Measurements from ENCODE around the gene MAP3K5. TPM values are rescaled to one million over a fixed set of nuclear protein-coding genes. Genes with fewer than 3 reads are reported as not detected.
"Not testable (repeated sequence)": the region's sequence is repeated elsewhere in the genome, so short reads cannot be mapped to it uniquely, and the experiment has no call there.

MAP3K5 gene
- total RNA-seq, 1 donor from 2014 or later = 1.6 TPM

DNA sequence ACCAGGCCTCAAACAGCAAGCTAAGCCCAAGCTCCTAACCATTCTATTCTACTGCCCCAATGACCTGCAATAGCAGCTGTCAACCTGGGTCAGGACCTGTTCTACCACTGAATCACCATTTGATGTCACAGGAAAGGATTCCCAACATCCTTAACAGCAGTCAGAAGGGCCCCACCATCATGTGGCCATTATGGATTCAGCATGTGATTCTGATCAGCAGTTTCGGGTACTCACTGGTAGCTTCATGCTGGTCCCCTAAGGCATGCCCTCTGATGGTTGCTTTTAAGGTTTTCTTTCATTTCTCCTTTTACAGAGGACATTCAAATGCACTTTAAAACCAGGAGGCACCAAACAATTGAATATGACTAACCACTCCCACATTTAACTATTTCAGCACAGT, 204.8 kb downstream of the MAP3K5 start:
- Mint-ChIP-seq H3K36me3 (ENCODE audit: unreplicated experiment) (peaks cover 3% of the 10 kb centered on the region), H3K9me3 (ENCODE audit: unreplicated experiment) (no peaks in the 10 kb centered on the region), H3K4me1 (ENCODE audit: unreplicated experiment) (peaks cover 16% of the 10 kb centered on the region), H3K4me3 (ENCODE audit: unreplicated experiment) (no peak overlapping the region), H3K27ac (ENCODE audit: unreplicated experiment) (no peak overlapping the region), H3K27me3 (ENCODE audit: unreplicated experiment) (no peaks in the 10 kb centered on the region)
- TF ChIP-seq, protein P1, sequence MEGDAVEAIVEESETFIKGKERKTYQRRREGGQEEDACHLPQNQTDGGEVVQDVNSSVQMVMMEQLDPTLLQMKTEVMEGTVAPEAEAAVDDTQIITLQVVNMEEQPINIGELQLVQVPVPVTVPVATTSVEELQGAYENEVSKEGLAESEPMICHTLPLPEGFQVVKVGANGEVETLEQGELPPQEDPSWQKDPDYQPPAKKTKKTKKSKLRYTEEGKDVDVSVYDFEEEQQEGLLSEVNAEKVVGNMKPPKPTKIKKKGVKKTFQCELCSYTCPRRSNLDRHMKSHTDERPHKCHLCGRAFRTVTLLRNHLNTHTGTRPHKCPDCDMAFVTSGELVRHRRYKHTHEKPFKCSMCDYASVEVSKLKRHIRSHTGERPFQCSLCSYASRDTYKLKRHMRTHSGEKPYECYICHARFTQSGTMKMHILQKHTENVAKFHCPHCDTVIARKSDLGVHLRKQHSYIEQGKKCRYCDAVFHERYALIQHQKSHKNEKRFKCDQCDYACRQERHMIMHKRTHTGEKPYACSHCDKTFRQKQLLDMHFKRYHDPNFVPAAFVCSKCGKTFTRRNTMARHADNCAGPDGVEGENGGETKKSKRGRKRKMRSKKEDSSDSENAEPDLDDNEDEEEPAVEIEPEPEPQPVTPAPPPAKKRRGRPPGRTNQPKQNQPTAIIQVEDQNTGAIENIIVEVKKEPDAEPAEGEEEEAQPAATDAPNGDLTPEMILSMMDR (IDR thresholded peaks at IDR 0.05) = no peak
- DNase-seq (ENCODE audit: extremely low spot score, unreplicated experiment) = no peak

DNA sequence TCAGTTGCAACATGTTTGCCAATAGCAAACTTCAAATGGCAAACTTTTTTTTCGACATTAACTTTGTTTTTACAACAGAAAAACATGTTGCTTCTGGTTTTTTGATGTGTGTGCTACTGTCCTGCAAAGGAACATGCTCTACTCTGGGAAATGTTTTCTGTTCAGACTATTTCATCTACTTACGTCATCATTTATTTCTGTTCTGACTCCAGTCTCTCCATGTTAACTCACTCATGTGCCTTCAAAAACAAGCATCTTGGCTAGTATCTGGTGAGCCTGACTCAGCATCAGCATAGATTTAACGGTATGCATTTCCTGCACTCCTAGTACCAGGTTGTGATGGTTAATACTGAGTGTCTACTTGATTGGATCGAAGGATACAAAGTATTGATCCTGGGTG, 206.0 kb downstream of the MAP3K5 start:
- peak overlapping the region; percentile 76 for H3K27ac Mint-ChIP-seq (ENCODE audit: unreplicated experiment)
- DNase-seq (ENCODE audit: extremely low spot score, unreplicated experiment) = no peak
- TF ChIP-seq, protein P1 (IDR thresholded peaks at IDR 0.05) = no peak
- no peaks in the 10 kb centered on the region for H3K27me3 Mint-ChIP-seq (ENCODE audit: unreplicated experiment)
- H3K36me3 Mint-ChIP-seq (ENCODE audit: unreplicated experiment) = peaks cover 3% of the 10 kb centered on the region
- no peaks in the 10 kb centered on the region for H3K9me3 Mint-ChIP-seq (ENCODE audit: unreplicated experiment)
- peaks cover 16% of the 10 kb centered on the region for H3K4me1 Mint-ChIP-seq (ENCODE audit: unreplicated experiment)
- H3K4me3 Mint-ChIP-seq (ENCODE audit: unreplicated experiment) = no peak overlapping the region

DNA sequence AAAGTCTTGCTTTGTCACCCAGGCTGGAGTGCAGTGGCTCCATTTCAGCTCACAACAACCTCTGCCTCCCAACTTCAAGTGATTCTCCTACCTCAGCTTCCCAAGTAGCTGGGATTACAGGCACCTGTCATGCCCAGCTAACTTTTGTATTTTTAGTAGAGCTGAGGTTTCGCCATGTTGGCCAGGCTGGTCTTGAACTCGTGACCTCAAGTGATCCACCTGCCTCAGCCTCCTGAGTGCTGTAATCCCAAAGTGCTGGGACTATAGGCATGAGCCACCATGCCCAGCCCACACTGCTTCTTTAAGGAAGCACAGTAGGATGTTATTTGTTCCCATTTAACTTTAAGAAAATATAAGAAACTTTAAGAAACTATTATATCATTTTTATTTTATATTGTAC, 206.8 kb downstream of the MAP3K5 start:
- H3K4me1 Mint-ChIP-seq (ENCODE audit: unreplicated experiment) = peaks cover 16% of the 10 kb centered on the region
- H3K9me3 Mint-ChIP-seq (ENCODE audit: unreplicated experiment); DNase-seq (ENCODE audit: extremely low spot score, unreplicated experiment); H3K27me3 Mint-ChIP-seq (ENCODE audit: unreplicated experiment); H3K36me3 Mint-ChIP-seq (ENCODE audit: unreplicated experiment); H3K4me3 Mint-ChIP-seq (ENCODE audit: unreplicated experiment); H3K27ac Mint-ChIP-seq (ENCODE audit: unreplicated experiment): not testable (repeated sequence)

DNA sequence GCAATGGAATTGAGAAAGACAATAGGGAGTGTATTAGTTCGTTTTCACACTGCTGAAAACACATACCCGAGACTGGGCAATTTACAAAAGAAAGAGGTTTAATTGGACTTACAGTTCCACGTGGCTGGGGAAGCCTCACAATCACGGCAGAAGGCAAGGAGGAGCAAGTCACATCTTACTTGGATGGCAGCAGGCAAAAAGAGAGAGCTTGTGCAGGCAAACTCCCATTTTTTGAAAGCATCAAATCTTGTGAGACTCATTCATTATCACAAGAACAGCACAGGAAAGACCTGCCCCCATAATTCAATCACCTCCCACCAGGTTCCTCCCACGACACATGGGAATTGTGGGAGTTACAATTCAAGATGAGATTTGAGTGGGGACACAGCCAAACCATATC, 208.0 kb downstream of the MAP3K5 start:
- peaks cover 16% of the 10 kb centered on the region for H3K4me1 Mint-ChIP-seq (ENCODE audit: unreplicated experiment)
- H3K27ac Mint-ChIP-seq (ENCODE audit: unreplicated experiment); H3K36me3 Mint-ChIP-seq (ENCODE audit: unreplicated experiment); H3K9me3 Mint-ChIP-seq (ENCODE audit: unreplicated experiment); DNase-seq (ENCODE audit: extremely low spot score, unreplicated experiment); H3K4me3 Mint-ChIP-seq (ENCODE audit: unreplicated experiment); H3K27me3 Mint-ChIP-seq (ENCODE audit: unreplicated experiment): not testable (repeated sequence)

DNA sequence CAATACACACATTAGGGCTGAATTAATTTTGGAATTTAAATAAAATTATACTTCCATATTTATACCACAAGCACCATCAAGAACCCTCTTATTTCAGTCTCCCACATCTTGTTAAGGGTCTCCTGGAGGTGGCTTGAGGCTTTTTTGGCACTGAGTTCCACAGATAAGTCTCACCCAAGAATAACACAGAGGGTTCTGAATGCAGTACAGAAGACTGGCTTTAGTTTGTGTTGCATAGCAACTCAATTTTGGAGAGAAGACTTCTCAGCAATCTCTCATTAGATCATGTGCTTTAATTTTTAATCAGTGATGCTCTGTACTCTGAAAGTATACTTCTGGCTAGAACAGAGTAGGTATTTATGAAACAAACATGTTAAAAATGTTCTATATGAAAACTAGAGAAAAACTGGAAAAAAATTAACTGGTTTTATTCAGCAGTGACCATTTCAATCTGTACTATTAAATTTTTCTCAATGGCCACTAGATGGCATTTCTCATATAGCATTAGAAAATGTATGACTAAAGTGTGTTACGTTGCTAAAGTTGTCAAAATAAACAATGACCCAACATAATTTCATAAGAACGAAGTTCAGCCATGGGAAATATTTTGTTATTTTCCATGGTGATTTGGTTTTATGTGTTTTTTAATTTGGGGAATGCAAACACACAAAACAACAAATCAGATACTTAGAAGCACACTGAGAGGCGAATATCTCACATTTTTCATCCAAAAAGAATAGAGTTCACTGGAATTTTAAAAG, 209.4 kb downstream of the MAP3K5 start:
- H3K27me3 Mint-ChIP-seq (ENCODE audit: unreplicated experiment) = no peaks in the 10 kb centered on the region
- peaks cover 16% of the 10 kb centered on the region for H3K4me1 Mint-ChIP-seq (ENCODE audit: unreplicated experiment)
- no peaks in the 10 kb centered on the region for H3K9me3 Mint-ChIP-seq (ENCODE audit: unreplicated experiment)
- TF ChIP-seq, protein P1 (IDR thresholded peaks at IDR 0.05) = peak; percentile 66
- peak overlapping the region; percentile 67 for H3K27ac Mint-ChIP-seq (ENCODE audit: unreplicated experiment)
- DNase-seq (ENCODE audit: extremely low spot score, unreplicated experiment) = no peak
- no peak overlapping the region for H3K4me3 Mint-ChIP-seq (ENCODE audit: unreplicated experiment)
- no peaks in the 10 kb centered on the region for H3K36me3 Mint-ChIP-seq (ENCODE audit: unreplicated experiment)

DNA sequence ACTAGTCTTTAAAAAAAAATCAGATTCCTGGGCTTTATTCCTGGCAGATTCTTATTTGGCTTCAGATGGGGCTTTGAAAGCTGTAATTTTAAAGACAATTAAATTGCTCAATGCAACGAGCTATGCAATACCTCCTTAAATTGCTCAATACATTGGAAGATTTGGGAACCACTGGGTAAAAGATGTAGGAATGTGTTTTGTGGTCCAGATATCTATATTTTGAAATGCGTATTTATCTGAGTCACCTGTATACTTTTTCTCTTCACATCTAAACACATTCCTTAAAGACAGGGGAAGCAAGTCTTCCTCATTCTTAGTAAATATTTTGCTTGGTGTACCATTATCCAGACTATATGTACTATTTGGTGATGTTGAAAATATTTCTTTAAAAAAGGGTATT, 212.5 kb downstream of the MAP3K5 start:
- H3K27me3 Mint-ChIP-seq (ENCODE audit: unreplicated experiment) = no peaks in the 10 kb centered on the region
- no peak overlapping the region for H3K4me3 Mint-ChIP-seq (ENCODE audit: unreplicated experiment)
- TF ChIP-seq, protein P1 (IDR thresholded peaks at IDR 0.05) = no peak
- peaks cover 4% of the 10 kb centered on the region for H3K4me1 Mint-ChIP-seq (ENCODE audit: unreplicated experiment)
- no peaks in the 10 kb centered on the region for H3K36me3 Mint-ChIP-seq (ENCODE audit: unreplicated experiment)
- no peak overlapping the region for H3K27ac Mint-ChIP-seq (ENCODE audit: unreplicated experiment)
- no peaks in the 10 kb centered on the region for H3K9me3 Mint-ChIP-seq (ENCODE audit: unreplicated experiment)
- no peak for DNase-seq (ENCODE audit: extremely low spot score, unreplicated experiment)

Measured in osteocyte (in vitro differentiated cells).